ENCODE measurements around the gene ABCG4. TPM values are rescaled to one million over a fixed set of nuclear protein-coding genes. Genes with fewer than 3 reads are reported as not detected.
A peak's percentile ranks its signal among the peaks of the same experiment; 100 is the strongest.
"Not testable (repeated sequence)": the region's sequence is repeated elsewhere in the genome, so short reads cannot be mapped to it uniquely, and the experiment has no call there.

The ABCG4 gene
- total RNA-seq, 1 donor from 2014 or later = 1.1 TPM

DNA sequence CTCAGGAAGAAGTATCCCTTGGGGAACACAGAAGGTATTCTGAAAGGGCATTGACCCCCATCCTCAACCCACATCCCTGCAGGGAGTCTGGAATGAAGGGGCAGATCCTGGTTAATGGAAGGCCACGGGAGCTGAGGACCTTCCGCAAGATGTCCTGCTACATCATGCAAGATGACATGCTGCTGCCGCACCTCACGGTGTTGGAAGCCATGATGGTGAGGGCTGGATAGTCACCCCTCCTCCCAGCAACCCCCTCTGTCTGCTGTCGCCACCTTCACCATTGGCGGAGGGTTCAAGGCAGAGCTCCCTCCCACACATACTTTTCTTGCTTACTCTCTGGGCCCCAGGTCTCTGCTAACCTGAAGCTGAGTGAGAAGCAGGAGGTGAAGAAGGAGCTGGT lies 5.3 kb downstream of the ABCG4 start:
- DNase-seq = no peak

DNA sequence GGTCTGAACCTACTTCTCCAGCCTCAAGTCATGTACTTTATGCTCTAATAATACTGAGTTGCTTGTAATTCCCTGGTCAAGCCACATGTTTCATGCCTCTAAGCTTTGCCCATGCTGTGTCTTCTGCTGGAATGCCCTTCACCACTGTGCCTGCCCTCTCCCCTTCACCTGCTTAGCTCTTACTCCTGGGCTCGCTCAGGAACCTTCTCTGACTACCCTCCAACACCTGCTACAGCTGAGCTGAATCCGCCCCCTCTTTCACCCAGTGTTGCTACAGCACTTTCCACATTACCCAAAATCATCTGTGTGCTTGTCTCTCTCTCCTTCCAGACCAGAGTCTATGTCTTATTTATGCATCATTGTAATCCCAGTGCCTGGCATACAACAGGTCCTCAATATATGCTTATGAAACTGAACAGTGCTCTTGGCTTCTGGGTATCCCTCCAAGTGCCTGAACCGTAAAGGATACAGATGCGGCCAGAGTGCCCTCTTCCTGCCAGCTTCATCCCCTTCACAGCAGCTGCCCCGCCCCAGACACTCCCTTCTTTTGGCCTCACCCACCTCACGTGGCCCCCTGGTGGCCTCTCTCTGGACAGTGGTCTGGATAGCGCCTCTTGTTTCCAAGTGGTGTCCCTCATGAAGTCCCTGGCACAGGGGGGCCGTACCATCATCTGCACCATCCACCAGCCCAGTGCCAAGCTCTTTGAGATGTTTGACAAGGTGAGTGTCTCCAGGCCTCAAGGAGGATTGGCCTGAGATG lies 7.1 kb downstream of the ABCG4 start:
- DNase-seq = no peak

- no peak for DNase-seq
Observed at GRCh38 chr11:119156496-119156895, 7.6 kb downstream of the ABCG4 start.

GRCh38 chr11:119157063-119157462 lies 8.2 kb downstream of the ABCG4 start:
- DNase-seq = no peak

GRCh38 chr11:119158467-119158866 lies 9.6 kb downstream of the ABCG4 start:
- DNase-seq = no peak

DNA sequence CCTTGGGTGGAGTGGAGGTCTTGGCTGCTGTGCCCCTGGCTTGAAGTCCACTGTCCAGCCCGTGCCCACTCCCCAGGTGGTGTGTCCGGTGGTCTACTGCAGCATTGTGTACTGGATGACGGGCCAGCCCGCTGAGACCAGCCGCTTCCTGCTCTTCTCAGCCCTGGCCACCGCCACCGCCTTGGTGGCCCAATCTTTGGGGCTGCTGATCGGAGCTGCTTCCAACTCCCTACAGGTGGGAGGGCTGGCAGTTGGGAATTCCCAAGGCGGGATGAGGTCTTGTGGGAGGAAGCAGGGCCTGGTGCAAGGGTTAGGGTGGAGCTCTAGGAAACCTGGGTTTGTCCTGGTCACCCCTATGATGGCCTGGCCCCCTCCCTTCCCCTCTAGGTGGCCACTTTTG lies 11.3 kb downstream of the ABCG4 start:
- DNase-seq = no peak

- no peak for DNase-seq
Observed at GRCh38 chr11:119161871-119162270, 13.0 kb downstream of the ABCG4 start.

DNA sequence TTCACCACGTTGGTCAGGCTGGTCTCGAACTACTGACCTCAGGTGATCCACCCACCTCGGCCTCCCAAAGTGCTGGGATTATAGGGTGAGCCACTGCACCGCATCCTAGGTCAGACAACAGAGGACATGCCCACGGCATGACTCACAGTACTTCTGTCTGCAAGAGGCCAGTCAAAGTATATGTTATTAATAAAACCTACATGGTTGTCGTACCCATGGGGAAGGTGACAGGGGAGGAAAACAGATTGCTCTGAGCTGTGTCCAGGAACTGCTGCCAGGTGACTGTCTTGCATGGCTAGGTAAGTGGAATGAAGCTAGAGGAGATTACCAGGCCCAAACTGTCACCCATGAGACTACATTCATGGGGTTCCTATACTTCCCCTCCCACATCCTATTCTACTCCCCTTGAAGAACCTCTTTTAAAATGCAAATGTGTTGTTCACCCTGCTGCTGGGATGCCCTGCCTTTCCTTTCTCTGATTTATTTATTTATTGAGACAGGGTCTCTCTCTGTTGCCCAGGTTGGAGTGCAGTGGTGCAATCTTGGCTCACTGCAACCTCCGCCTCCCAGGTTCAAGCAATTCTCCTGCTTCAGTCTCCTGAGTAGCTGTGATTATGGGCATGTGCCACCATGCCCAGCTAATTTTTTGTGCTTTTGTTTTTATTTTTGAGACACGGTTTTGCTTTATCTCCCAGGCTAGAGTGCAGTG lies 17.7 kb downstream of the ABCG4 start:
- no peak for DNase-seq

GRCh38 chr11:119167077-119167458 lies 18.2 kb downstream of the ABCG4 start:
- DNase-seq = not testable (repeated sequence)

DNA sequence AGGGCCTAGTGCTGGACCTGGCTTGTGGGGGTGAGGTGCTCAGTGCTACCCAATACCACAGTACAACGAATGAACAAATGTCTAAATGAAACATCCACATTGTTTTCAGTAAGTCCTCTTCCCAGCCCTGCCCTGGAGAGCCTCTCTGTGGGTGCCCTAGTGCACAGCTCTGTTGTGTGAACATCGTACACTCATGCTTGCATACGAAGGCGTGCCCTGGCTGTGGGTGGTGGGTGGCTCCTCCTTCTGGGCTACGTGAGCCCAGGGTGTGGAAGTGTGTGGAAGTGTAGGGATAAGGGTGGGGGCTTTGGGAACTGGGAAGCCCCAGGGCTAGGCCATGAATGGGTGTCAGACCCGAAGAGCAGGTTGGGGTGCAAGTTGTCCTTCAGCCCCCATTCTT lies 19.1 kb downstream of the ABCG4 start:
- no peak for DNase-seq

- DNase-seq = peak; percentile 87
Observed at GRCh38 chr11:119168471-119169281, 19.8 kb downstream of the ABCG4 start, which contains the start of gene NLRX1. Gene NLRX1 (plus strand): TSS chr11:119168725. CDS start chr11:119171404, 2,679 bp downstream.

GRCh38 chr11:119169282-119169719 lies 20.4 kb downstream of the ABCG4 start:
- DNase-seq = no peak

DNA sequence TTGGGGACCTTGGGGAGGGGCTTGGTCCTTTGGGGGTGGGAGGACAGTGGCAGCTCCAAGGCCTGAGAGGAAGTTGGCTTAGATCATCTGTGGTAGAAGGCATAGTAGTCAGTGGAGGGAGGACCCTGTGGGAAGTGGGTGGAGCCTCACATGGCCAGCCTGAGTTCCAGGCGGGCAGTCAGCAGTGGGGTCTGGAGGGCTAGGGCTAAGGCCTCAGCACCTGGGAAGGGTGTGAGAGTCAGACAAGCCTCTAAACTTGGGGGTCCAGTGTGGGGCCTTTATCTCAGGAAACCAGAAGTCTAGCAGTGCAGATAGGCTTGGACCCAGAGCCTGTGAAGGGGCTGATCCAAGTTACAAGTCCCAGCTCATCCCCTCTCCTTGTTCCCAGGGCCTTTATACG lies 23.7 kb downstream of the ABCG4 start:
- no peak for DNase-seq

DNA sequence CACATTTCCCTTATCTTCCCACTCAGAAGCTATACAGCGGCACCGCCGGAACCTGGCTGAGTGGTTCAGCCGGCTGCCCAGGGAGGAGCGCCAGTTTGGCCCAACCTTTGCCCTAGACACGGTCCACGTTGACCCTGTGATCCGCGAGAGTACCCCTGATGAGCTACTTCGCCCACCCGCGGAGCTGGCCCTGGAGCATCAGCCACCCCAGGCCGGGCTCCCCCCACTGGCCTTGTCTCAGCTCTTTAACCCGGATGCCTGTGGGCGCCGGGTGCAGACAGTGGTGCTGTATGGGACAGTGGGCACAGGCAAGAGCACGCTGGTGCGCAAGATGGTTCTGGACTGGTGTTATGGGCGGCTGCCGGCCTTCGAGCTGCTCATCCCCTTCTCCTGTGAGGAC lies 24.6 kb downstream of the ABCG4 start:
- no peak for DNase-seq

DNA sequence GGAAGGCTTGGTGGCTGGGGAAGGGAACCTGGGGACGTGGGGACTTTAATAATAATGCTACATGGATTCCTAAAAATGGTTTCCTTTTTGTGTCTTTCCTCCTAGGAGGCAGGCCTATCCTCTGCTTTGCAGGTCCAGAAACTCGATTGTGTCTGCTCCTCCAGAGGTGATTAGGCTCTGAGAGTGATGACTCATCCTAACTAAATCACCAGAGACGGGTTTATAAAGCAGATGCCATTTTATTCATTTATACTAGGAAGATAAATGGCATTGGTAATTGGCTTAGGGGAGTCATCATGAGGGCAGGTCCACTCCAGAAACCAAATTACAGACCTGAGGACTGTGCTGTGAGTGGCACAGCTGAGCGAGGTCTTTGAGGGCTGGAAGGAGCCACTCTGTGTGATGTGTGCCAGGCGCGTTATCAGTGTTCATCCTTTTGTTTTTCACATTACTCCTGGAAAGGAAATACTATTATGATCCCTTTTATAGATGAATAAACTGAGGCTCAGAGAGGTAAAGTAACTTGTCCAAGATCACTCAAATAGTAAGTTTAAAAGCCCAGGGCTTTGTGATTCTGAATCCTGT lies 26.7 kb downstream of the ABCG4 start:
- no peak for DNase-seq

- DNase-seq = no peak
Observed at GRCh38 chr11:119178166-119178680, 29.4 kb downstream of the ABCG4 start.

GRCh38 chr11:119179342-119179741 lies 30.5 kb downstream of the ABCG4 start:
- DNase-seq = no peak

DNA sequence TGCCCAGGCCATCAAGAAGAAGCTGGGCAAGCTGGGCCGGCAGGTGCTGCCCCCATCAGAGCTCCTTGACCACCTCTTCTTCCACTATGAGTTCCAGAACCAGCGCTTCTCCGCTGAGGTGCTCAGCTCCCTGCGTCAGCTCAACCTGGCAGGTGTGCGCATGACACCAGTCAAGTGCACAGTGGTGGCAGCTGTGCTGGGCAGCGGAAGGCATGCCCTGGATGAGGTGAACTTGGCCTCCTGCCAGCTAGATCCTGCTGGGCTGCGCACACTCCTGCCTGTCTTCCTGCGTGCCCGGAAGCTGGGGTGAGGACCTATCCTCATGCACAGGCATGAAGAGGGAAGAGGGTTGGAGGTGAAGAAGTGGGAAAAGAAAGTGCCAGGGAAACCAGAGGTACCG lies 31.1 kb downstream of the ABCG4 start:
- no peak for DNase-seq

DNA sequence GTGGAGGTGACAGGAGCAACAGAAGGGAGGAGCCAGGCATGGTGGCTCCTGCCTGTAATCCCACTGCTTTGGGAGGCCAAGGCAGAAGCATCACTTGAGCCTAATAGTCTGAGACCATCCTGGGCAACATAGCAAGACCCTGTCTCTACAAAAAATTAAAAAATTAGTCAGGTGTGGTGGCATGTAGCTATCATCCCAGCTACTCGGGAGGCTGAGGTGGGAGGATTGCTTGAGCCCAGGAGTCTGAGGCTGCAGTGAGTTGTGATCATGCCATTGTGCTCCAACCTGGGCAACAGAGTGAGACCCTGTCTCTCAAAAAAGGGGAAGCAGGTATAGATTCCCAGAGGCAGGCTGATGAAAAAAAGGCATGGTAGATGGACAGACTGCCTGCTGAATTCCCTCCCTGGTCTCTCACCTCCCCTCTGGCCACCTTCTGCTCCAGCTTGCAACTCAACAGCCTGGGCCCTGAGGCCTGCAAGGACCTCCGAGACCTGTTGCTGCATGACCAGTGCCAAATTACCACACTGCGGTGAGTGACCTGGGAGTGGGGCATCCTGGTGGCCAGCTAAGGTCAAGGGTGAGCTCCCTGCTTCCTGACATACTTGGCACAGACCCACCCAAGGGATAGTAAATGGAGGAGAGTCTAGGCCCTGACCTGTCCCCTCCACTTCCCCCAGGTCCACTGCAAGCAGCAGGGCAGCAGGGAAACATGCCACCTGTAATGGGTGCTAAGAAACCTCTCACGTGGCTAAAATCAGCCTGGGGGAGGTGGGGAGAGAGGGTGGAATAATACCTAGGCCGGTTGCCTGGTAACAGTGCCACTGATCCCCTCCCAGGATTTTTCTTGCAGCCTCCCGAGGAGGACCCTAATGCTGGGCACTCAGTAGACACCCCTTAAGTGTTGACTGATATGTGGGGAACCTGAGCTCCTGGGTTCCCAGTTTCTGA lies 32.2 kb downstream of the ABCG4 start:
- DNase-seq = no peak

DNA sequence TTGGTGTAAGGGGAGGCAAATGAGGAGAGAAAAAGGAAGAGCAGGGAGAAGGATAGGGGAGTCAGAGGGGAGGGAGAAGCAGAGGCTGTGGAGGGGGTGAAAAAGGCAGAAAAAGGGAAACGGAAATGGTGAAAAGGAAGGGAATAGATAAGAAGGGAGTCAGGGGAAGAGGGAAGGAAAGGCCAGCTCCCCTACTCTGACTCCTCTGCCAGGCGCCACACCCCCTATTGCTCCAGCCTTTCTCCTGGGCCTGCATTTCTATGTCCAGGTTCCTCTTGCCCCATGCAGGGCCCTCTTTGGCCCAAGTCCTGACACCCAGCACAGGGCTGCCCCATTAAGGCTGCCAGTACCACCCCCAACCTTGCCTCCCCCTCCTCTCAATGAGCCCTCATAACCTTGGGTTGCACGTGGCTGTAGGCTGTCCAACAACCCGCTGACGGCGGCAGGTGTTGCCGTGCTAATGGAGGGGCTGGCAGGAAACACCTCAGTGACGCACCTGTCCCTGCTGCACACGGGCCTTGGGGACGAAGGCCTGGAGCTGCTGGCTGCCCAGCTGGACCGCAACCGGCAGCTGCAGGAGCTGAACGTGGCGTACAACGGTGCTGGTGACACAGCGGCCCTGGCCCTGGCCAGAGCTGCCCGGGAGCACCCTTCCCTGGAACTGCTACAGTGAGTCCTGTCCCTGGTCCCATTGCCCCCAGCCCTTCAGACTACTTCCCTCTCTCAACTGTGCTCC lies 33.0 kb downstream of the ABCG4 start:
- no peak for DNase-seq
